ENCODE measurements around the gene MYLK.

GRCh38 chr3:123689831-123690230 is 194.3 kb downstream of the MYLK start:
- TF ChIP-seq, protein P1, sequence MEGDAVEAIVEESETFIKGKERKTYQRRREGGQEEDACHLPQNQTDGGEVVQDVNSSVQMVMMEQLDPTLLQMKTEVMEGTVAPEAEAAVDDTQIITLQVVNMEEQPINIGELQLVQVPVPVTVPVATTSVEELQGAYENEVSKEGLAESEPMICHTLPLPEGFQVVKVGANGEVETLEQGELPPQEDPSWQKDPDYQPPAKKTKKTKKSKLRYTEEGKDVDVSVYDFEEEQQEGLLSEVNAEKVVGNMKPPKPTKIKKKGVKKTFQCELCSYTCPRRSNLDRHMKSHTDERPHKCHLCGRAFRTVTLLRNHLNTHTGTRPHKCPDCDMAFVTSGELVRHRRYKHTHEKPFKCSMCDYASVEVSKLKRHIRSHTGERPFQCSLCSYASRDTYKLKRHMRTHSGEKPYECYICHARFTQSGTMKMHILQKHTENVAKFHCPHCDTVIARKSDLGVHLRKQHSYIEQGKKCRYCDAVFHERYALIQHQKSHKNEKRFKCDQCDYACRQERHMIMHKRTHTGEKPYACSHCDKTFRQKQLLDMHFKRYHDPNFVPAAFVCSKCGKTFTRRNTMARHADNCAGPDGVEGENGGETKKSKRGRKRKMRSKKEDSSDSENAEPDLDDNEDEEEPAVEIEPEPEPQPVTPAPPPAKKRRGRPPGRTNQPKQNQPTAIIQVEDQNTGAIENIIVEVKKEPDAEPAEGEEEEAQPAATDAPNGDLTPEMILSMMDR (IDR thresholded peaks at IDR 0.05) = no peak
- no peak for TF ChIP-seq POLR2A (IDR thresholded peaks at IDR 0.05)

Data from lower leg skin (tissue), 3 donors.